CD4-positive, alpha-beta memory T cell (primary cell): ENCODE measurements around the gene PDLIM7. TPM values are rescaled to one million over a fixed set of nuclear protein-coding genes. Genes with fewer than 3 reads are reported as not detected.

ENCODE experiments used
- CTCF ChIA-PET: fragments of 350-600 bp; sonication (Branson Sonifier 250); formaldehyde crosslinking; loops from one replicate; lab custom pipeline; 2021; ENCODE audit warnings: inconsistent platforms; ENCODE audit not compliant: partially characterized antibody; lab: Charles Lee
- POLR2A ChIA-PET: fragments of 350-600 bp; sonication (Branson Sonifier 250); formaldehyde crosslinking; loops from one replicate; lab custom pipeline; 2021; ENCODE audit not compliant: partially characterized antibody; lab: Charles Lee
- DNase-seq, 5 donors: peaks; one replicate each; pipeline versions ENCODE4 v3.0.0 to v3.0.0-alpha.2; 2020 to 2022; ENCODE audit warnings: mixed read lengths in 1 of 5
- H3K27ac ChIP-seq: one replicate; pipeline ENCODE4 v1.7.0; 2013; ENCODE audit warnings: low read depth, low read length
- H3K27me3 ChIP-seq: 2 replicates; pipeline ENCODE4 v1.7.0; 2013; ENCODE audit warnings: mild to moderate bottlenecking, low read length, moderate library complexity; ENCODE audit not compliant: insufficient read depth
- H3K36me3 ChIP-seq: 2 replicates; pipeline ENCODE4 v1.7.0; 2013; ENCODE audit warnings: mild to moderate bottlenecking, low read length, moderate library complexity; ENCODE audit not compliant: insufficient read depth
- H3K4me1 ChIP-seq: 2 replicates; pipeline ENCODE4 v1.7.0; 2013; ENCODE audit warnings: mild to moderate bottlenecking, low read length, moderate library complexity; ENCODE audit not compliant: insufficient read depth
- H3K4me3 ChIP-seq, 2 donors: one replicate each; pipeline ENCODE4 v1.7.0; 2013; ENCODE audit warnings: low read length in 2 of 2, mild to moderate bottlenecking in 1 of 2
- H3K9me3 ChIP-seq, 2 donors: one replicate each; pipeline ENCODE4 v1.7.0; 2013; ENCODE audit warnings: low read length in 2 of 2, control low read depth in 1 of 2; ENCODE audit not compliant: control insufficient read depth in 1 of 2
- H3K27ac Mint-ChIP-seq, 7 donors: one replicate each; pipeline ENCODE4 v1.8.0; 2020 to 2021; ENCODE audit warnings: mixed read lengths in 7 of 7, mild to moderate bottlenecking in 6 of 7, inconsistent platforms in 3 of 7, moderate library complexity in 3 of 7
- H3K27me3 Mint-ChIP-seq, 2 donors: one replicate each; pipeline ENCODE4 v1.8.0; 2020 to 2021; ENCODE audit warnings: mixed read lengths in 2 of 2
- H3K36me3 Mint-ChIP-seq, 2 donors: one replicate each; pipeline ENCODE4 v1.8.0; 2020 to 2021; ENCODE audit warnings: mixed read lengths in 2 of 2, inconsistent platforms in 1 of 2, mild to moderate bottlenecking in 1 of 2
- H3K4me1 Mint-ChIP-seq, 4 donors: one replicate each; pipeline ENCODE4 v1.8.0; 2020 to 2021; ENCODE audit warnings: mixed read lengths in 4 of 4, mild to moderate bottlenecking in 1 of 4
- H3K4me3 Mint-ChIP-seq, 8 donors: one replicate each; pipeline ENCODE4 v1.8.0; 2020 to 2021; ENCODE audit warnings: mixed read lengths in 8 of 8, mild to moderate bottlenecking in 7 of 8, moderate library complexity in 6 of 8, inconsistent platforms in 3 of 8
- H3K9me3 Mint-ChIP-seq, 8 donors: one replicate each; pipeline ENCODE4 v1.8.0; 2020 to 2021; ENCODE audit warnings: mixed read lengths in 8 of 8, mild to moderate bottlenecking in 5 of 8, inconsistent platforms in 3 of 8, moderate library complexity in 1 of 8
- intact Hi-C: fragments of 100-400 bp; cut with micrococcal nuclease; formaldehyde crosslinking; loops from one replicate; pipeline ENCODE4 v1.15.1; 2023
- polyA plus RNA-seq, 2 donors: library from polyadenylated mRNA; unstranded; fragments of 300-500 nt; fragmentation: Illumina TruSeq; gene quantifications; one replicate each; pipeline ENCODE4 v1.2.3, GENCODE V29; 2021
- total RNA-seq, 2 experiments: library from RNA; stranded (reverse); gene quantifications; one replicate each; pipeline ENCODE4 v1.2.3, GENCODE V29; 2021

Gene PDLIM7
- total RNA-seq (1 to 10 TPM; 5.8 to 7.3 TPM), polyA plus RNA-seq (1 to 10 TPM; 3.3 to 3.5 TPM)

GRCh38 chr5:177497292-177498012 is at the start of gene PDLIM7:
TSS of gene PDLIM7 (minus strand) at chr5:177497604. CDS start at chr5:177496512, 1,092 bp downstream.
- no peaks in the 10 kb centered on the region for H3K9me3 Mint-ChIP-seq
- no peaks in the 10 kb centered on the region for H3K36me3 Mint-ChIP-seq
- no peaks in the 10 kb centered on the region for H3K9me3 ChIP-seq
- H3K4me1 ChIP-seq, result peaks cover 11% of the 10 kb centered on the region
- ChIA-PET POLR2A (interaction anchor here (0.6 to 2.2 kb wide), 15 partner anchors 19 to 232 kb away, joined by 3 to 19 read pairs (median 4); partner anchors contain the start of genes DDX41, GRK6, PRELID1 and PRR7), CTCF (interaction anchor here (0.6 to 7.9 kb wide), 13 partner anchors 9 to 221 kb away, joined by 3 to 110 read pairs (median 4); no protein-coding TSS in a partner anchor)
- peak within 1 kb of the TSS; percentile 84 to 93 (median 88) for H3K4me3 Mint-ChIP-seq
- peak; percentile 91 to 94 (median 92) for DNase-seq
- H3K27ac ChIP-seq, result peak within 1 kb of the TSS; percentile 49
- H3K27ac Mint-ChIP-seq, result peak within 1 kb of the TSS; percentile 57 to 92 (median 85)
- H3K36me3 ChIP-seq, result no peaks in the 10 kb centered on the region
- H3K4me3 ChIP-seq, result peak within 1 kb of the TSS; percentile 65 to 75
- H3K27me3 Mint-ChIP-seq, result no peaks in the 10 kb centered on the region
- intact Hi-C loops, result loop anchor here (1.0 to 2.0 kb wide), 8 partner anchors 20 to 381 kb away; partner anchors contain the start of gene GRK6
- peaks cover 8 to 26% (median 20%) of the 10 kb centered on the region in 4 donors for H3K4me1 Mint-ChIP-seq
- H3K27me3 ChIP-seq, result no peaks in the 10 kb centered on the region

- intact Hi-C loops, result no loop called here
- Histone ChIP-seq H3K27ac (no peak overlapping the region), H3K9me3 (no peaks in the 10 kb centered on the region), H3K4me3 (no peak overlapping the region), H3K36me3 (peaks cover 11% of the 10 kb centered on the region), H3K4me1 (no peaks in the 10 kb centered on the region), H3K27me3 (no peaks in the 10 kb centered on the region)
- H3K9me3 Mint-ChIP-seq, result no peaks in the 10 kb centered on the region
- peaks cover 15 to 49% (median 28%) of the 10 kb centered on the region in 4 donors for H3K4me1 Mint-ChIP-seq
- no peak for DNase-seq
- H3K36me3 Mint-ChIP-seq, result peaks cover 2 to 38% of the 10 kb centered on the region in 2 donors
- H3K27me3 Mint-ChIP-seq, result no peaks in the 10 kb centered on the region
- H3K27ac Mint-ChIP-seq, result peak overlapping the region in 2 of 7 donors; percentile 1 to 35
- POLR2A ChIA-PET, result no interaction called here
- CTCF ChIA-PET, result interaction anchor here (0.9 kb wide), 1 partner anchor 45 kb away, joined by 7 read pairs; no protein-coding TSS in a partner anchor
- no peak overlapping the region for H3K4me3 Mint-ChIP-seq
Observed at GRCh38 chr5:177546258-177546741, 48.9 kb upstream of the PDLIM7 start.

- Histone ChIP-seq H3K4me1 (no peaks in the 10 kb centered on the region), H3K9me3 (no peaks in the 10 kb centered on the region), H3K27ac (no peak overlapping the region), H3K27me3 (no peaks in the 10 kb centered on the region), H3K4me3 (no peak overlapping the region), H3K36me3 (peaks cover 11% of the 10 kb centered on the region)
- H3K36me3 Mint-ChIP-seq, result peaks cover 2 to 38% of the 10 kb centered on the region in 2 donors
- no peak overlapping the region for H3K4me3 Mint-ChIP-seq
- H3K4me1 Mint-ChIP-seq, result peaks cover 15 to 53% (median 28%) of the 10 kb centered on the region in 4 donors
- intact Hi-C loops, result no loop called here
- no peaks in the 10 kb centered on the region for H3K27me3 Mint-ChIP-seq
- peak overlapping the region in 3 of 7 donors; percentile 1 to 50 (median 19) for H3K27ac Mint-ChIP-seq
- no peak for DNase-seq
- ChIA-PET CTCF (interaction anchor here (0.7 to 1.2 kb wide), 4 partner anchors 14 to 887 kb away, joined by 3 to 7 read pairs (median 4); no protein-coding TSS in a partner anchor), POLR2A (interaction anchor here (0.7 kb wide), 1 partner anchor 25 kb away, joined by 4 read pairs; no protein-coding TSS in a partner anchor)
- no peaks in the 10 kb centered on the region for H3K9me3 Mint-ChIP-seq
Observed at GRCh38 chr5:177545487-177546257, 48.3 kb upstream of the PDLIM7 start.

GRCh38 chr5:177542816-177543465 is 45.5 kb upstream of the PDLIM7 start:
- H3K4me1 Mint-ChIP-seq, result peaks cover 7 to 42% (median 17%) of the 10 kb centered on the region in 4 donors
- DNase-seq, result no peak
- no peaks in the 10 kb centered on the region for H3K4me1 ChIP-seq
- peak overlapping the region in 4 of 7 donors; percentile 1 to 79 (median 26) for H3K27ac Mint-ChIP-seq
- no peak overlapping the region for H3K4me3 Mint-ChIP-seq
- peaks cover 6 to 52% of the 10 kb centered on the region in 2 donors for H3K36me3 Mint-ChIP-seq
- ChIA-PET POLR2A (no interaction called here), CTCF (no interaction called here)
- peaks cover 26% of the 10 kb centered on the region for H3K36me3 ChIP-seq
- no peaks in the 10 kb centered on the region for H3K27me3 Mint-ChIP-seq
- intact Hi-C loops, result no loop called here
- no peaks in the 10 kb centered on the region for H3K9me3 Mint-ChIP-seq
- no peaks in the 10 kb centered on the region for H3K9me3 ChIP-seq
- H3K4me3 ChIP-seq, result no peak overlapping the region
- H3K27ac ChIP-seq, result no peak overlapping the region
- H3K27me3 ChIP-seq, result no peaks in the 10 kb centered on the region

GRCh38 chr5:177540438-177540837 is 43.0 kb upstream of the PDLIM7 start:
- Histone ChIP-seq H3K27me3 (no peaks in the 10 kb centered on the region), H3K4me3 (no peak overlapping the region), H3K4me1 (no peaks in the 10 kb centered on the region), H3K36me3 (peaks cover 38% of the 10 kb centered on the region), H3K27ac (no peak overlapping the region), H3K9me3 (no peaks in the 10 kb centered on the region)
- no peaks in the 10 kb centered on the region for H3K27me3 Mint-ChIP-seq
- intact Hi-C loops, result no loop called here
- DNase-seq, result no peak
- peaks cover 3 to 26% (median 9%) of the 10 kb centered on the region in 4 donors for H3K4me1 Mint-ChIP-seq
- ChIA-PET CTCF (interaction anchor here (1.5 kb wide), 1 partner anchor 24 kb away, joined by 3 read pairs; the partner anchor contains the start of gene DDX41), POLR2A (no interaction called here)
- peaks cover 13 to 56% of the 10 kb centered on the region in 2 donors for H3K36me3 Mint-ChIP-seq
- peak overlapping the region in 1 of 7 donors; percentile 48 for H3K27ac Mint-ChIP-seq
- no peak overlapping the region for H3K4me3 Mint-ChIP-seq
- H3K9me3 Mint-ChIP-seq, result no peaks in the 10 kb centered on the region

GRCh38 chr5:177539411-177539810 is 42.0 kb upstream of the PDLIM7 start:
- intact Hi-C loops, result no loop called here
- ChIA-PET CTCF (interaction anchor here (1.5 kb wide), 1 partner anchor 23 kb away, joined by 3 read pairs; the partner anchor contains the start of gene DDX41), POLR2A (no interaction called here)
- Histone ChIP-seq H3K4me3 (no peak overlapping the region), H3K27ac (no peak overlapping the region), H3K9me3 (no peaks in the 10 kb centered on the region), H3K4me1 (no peaks in the 10 kb centered on the region), H3K27me3 (no peaks in the 10 kb centered on the region), H3K36me3 (peaks cover 38% of the 10 kb centered on the region)
- DNase-seq, result no peak
- Mint-ChIP-seq H3K27me3 (no peaks in the 10 kb centered on the region), H3K36me3 (peaks cover 19 to 62% of the 10 kb centered on the region in 2 donors), H3K9me3 (no peaks in the 10 kb centered on the region), H3K4me3 (no peak overlapping the region), H3K27ac (peak overlapping the region in 3 of 7 donors; percentile 47 to 79 (median 57)), H3K4me1 (peaks cover 0 to 22% (median 9%) of the 10 kb centered on the region in 4 donors)
